Measurements from ENCODE around the gene DYRK1A.

The DYRK1A gene

DNA sequence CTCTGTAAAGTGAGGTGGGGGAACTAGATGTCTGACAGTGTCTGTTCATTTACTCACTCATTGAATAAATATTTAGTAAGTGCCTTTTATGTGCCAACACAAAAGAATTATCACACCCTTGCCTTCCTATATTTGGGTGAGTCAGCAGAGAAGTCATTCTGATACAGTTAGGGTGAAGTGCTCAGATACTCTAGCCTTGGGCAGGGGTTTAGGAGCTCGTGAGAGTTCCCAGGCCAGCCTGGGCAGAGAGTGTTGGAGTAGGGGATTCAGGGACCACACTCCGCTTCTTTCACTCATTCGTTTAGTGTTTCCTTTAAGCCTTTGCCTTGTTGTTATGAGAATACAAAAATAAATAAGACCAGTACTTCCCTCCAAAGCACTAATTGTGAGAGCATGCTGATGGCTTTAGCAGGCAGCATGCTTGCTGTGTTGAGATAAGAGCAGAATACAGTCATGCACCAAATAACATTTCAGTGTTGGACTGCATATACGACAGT, 83.9 kb downstream of the DYRK1A start:
- peak; percentile 23 for DNase-seq (ENCODE audit: low spot score)

DNA sequence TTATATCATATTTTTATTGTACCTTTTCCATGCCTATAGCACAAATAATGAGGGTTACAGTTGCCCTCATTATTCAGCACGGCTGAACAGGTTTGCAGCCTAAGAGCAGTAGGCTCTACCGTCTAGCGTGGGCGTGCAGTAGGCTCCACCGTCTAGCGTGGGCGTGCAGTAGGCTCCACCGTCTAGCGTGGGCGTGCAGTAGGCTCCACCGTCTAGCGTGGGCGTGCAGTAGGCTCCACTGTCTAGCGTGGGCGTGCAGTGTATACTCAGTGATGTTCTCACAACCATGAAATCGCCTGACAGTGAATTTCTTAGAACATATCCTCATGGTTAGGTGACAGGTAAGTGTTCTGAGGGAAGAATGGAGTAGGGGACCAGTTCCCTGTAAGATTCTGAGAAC, 84.9 kb downstream of the DYRK1A start:
- no peak for DNase-seq (ENCODE audit: low spot score)

DNA sequence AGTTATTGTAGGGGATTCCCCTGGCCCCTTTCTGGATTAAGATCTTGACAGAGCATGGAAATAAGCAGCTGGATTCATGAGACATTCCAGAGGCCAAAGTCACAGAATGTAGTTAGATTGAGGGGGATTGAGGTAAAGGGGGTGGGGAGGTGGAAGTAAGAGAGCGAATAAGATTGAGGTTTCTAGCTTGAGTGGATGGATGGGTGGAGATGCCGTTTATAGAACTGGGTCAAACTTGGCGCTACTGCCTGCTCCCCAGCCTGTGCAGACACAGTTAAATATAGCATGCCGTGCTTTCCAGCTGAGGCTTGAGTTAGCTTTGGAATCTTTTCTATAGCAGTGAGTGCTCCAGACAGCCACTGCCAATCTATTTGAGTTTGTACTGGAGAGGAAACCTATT, 85.7 kb downstream of the DYRK1A start:
- DNase-seq (ENCODE audit: low spot score) = no peak

DNA sequence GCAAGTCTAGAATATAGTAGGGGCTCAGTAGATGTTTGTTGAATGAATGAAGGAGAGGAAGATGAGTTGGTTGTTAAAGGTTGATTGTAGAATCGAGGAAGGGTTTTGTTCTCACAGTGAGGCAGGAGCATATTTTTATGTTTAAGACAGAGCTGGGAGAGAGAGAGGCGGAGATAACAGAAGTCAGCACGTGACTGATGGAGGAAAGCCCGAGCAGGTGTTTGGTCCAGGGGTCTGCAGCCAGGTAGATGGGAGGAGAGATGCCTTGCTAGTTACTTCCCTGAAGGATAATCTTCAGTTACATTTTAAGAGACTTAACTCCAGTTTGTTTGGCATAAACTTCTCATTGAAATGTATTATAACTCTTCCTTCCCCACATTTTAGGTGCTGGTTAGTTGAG, 86.8 kb downstream of the DYRK1A start:
- DNase-seq (ENCODE audit: low spot score) = no peak

DNA sequence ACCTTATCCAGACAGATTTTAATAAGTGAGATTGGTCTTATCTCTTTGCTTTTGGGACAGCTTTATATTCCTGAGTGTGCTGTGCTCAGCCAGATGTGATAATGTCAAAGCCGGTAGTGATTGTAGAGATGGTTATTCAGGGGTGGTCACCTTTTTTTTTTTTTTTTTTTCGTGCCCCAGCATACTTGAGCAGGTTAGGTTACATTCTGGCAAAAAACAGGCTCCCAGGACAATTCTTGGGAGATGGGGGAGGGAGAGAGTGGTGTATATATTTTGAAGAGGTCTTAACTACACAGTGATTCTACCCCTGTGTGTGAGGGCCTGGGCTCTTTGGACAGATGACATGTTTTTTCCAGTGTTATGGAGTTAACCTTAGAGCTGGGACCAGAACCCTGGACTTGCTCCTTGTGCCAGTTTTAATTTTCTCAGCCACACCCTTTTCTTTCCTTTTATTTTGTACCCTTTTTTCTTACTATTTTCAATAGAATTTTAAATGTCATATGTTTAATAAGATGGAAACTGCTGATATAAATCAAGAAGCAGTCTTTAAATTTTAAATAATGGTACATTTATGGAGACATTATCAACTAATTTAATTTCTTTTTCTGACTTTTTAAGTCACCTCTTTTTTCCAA, 88.4 kb downstream of the DYRK1A start:
- no peak for DNase-seq (ENCODE audit: low spot score)

DNA sequence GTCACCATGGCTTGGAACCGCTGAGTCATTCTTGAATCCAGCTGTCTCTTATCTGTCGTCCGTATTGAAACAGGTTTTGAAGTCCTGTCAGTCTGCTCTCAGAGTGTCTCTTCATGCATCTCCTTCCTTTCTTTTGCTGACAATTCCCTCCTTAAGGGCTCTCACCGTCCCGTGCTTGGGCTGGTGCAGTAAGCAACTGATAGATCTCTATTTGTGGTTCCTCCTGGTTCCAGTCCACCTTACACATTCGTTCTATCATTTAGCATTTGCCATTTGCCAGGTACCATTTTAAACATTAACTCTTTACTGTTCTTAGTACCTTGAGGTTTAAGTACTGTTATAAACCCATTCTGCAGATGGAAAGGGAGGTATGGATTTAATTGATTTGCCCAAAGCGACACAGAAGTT, 88.9 kb downstream of the DYRK1A start:
- no peak for DNase-seq (ENCODE audit: low spot score)

DNA sequence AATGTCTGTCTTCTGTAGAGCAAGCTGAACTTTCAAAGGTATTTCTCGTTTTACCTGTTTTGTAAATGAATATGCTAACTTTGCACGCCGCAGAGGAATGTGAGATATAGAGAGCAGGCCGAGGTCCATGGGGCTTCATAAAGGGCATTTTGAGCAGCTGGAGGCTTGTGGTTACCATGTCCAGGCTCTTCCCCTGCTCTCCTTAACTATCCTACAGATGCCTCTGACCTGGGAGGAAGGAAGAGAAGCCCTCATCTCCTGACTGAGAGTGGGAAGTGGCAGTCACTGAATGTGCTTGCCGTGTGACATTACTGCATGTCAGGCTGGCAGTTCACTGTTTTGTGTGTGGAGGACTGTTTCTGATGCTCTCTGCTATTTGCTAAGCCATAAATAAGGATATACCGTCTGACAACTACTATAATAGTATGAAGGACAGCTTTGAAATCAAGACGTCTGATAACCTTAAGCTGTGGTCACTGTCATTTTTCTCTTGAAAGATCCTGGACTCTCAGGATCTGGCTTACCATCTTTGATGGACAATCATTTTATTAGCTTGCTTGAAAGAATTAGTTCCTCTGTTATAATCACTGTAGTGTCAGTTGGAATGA, 92.2 kb downstream of the DYRK1A start:
- DNase-seq (ENCODE audit: low spot score) = no peak

DNA sequence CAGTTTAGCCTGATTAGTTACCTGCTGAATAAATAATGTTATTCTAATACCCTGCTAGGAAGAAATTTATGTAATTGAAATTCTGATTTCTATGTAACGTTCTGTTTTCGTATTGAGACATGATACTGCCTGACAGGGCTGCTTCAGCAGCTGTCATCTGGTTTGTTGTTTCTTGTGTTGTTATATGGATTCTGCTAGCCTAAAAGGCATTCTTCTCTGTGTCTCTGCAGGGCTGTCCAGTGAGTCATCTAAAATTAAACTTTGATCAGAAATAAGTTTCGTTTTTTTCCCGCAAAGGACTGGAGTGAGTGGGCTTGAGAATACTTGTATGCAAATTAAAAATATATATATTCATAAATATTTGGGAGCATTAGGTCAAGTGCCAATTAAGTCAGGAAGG, 93.0 kb downstream of the DYRK1A start:
- DNase-seq (ENCODE audit: low spot score) = no peak

DNA sequence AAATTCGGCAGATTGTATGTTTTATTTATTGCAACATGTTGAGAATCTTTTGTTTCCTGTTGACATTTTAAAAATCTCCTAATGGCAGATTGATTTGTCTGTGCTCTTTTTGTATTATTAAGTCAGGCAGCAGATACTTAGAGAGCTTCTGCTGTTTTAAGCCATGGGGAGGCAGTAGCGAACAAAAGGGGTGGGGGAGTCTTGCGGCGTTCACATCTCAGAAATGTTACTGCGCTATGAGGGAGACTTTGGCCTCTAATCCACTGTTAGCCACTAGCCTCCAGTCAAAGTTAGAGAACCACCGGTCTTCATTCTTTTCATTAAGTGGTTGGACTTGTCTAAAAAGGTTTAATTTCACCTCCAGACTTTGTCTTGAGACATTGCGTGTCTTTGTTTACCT, 93.6 kb downstream of the DYRK1A start:
- DNase-seq (ENCODE audit: low spot score) = no peak

DNA sequence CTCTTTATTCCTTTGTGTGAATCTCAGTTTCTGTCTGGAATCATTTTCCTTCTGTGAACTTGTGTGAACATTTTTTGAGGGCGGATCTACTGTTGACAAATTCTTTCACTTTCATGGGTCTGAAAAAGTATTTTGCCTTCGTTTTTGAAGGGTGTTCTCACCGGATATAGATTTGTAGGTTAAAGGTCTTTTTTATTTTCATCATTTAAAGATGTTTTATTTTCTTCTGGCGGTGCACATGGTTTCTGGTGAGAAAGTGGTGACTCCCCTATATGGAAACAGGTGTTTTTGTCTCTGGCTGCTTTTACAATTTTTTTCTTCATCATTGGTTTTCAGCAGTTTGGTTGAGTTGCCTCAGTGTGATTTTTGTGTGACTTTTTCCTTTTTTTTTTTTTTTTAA, 94.9 kb downstream of the DYRK1A start:
- DNase-seq (ENCODE audit: low spot score) = no peak

DNA sequence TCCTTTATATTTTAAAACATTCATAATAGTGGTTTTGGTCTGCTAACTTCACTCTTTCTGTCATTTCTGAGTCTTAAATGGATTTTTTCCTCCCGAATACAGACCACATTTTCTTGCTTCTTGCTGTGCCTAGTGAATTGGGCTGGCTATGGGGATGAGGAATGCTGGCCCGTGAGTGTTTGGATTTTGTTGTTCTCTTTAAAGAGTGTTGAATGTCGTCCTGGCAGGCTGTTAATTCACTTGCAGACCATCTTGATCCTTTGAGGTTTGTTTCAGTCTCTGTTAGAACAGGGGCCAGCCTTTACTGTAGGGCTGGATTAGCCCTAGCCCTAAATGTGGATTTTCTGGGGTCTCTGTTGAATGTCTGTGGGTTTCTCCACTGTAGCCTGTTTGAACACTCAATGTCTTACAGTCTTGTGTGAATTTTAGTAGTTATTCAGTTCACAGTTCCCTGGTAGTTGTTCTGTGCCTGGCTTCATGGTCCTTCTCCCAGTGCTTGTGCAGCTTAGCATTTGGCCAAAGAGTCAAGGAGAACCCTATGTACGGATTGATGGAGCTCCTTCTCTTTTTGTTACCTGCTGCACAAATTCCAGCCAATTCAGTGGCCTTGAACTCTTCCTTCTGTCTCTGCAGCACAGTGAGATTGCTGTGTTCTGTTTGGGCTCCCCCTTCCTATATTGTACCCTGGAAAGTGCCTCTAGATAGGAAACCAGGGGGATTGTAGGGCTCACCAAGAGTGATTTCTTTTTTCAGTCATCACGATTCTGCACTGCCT, 95.7 kb downstream of the DYRK1A start:
- DNase-seq (ENCODE audit: low spot score) = no peak

DNA sequence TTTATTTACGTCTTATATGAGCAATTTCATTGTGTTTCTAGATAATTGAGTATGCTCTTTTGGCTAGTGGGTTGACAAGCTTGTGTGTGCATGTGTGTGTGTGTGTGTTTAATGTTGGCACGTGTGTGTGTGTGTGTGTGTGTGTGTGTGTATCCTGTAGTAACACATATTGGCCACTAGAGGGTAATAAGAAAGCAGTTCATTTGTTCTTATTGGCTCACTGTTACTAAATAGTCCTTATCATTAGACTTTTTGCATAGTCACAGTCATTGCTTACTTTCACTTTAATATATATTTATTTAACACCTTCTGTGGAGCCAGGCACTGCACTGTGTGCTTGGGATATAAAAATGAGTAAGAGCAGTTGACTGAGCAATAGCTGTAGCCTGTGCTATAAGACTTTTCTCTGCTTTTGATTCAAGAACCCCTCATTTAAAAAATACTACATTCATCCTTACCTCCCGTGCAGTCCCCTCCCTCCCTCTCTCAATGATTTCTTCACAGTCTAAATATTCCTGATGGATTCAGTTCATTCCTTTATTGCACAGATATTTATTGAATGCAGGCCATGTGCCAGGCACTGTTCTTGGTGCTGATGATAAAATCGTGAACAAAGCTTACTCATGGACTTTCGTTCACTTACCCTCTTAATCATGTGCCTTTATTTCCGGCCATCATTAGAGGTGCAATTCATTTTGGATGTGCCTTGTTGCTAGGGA, 96.7 kb downstream of the DYRK1A start:
- peak; percentile 59 for DNase-seq (ENCODE audit: low spot score)

DNA sequence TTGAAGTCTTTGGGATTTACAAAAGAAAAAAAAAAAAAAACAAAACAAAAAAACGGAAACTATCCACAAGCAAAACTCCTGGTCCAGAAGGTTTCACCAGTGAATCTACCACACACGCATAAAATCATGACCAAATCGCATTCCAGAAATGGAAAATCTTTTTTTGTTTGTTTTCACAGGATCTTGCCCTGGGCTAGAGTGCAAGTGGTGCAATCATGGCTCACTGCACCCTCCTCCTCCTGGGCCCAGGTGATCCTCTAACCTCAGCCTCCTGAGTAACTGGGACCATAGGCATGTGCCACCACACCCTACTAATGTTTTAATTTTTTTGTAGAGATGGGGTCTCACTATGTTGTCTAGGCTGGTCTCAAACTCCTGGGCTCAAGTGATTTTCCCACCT, 100.5 kb downstream of the DYRK1A start:
- DNase-seq (ENCODE audit: low spot score) = no peak

DNA sequence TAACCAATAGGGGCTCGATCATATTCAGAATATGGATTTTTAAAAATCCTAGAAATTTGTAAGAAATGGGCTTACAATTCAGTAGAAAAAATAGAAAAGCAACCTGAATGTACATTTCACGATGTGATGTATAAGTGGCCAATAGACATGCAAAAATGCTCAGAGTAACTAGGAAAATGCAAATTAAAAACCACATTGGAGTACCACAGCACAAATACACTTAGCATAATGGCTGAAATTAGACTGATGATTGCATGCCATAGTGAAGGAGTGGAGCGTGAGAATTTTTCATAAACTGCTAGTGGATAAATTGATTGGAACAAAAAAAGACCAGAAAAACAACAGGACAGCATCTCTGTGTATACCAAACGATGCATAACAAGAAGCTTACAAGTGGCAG, 102.3 kb downstream of the DYRK1A start:
- no peak for DNase-seq (ENCODE audit: low spot score)

DNA sequence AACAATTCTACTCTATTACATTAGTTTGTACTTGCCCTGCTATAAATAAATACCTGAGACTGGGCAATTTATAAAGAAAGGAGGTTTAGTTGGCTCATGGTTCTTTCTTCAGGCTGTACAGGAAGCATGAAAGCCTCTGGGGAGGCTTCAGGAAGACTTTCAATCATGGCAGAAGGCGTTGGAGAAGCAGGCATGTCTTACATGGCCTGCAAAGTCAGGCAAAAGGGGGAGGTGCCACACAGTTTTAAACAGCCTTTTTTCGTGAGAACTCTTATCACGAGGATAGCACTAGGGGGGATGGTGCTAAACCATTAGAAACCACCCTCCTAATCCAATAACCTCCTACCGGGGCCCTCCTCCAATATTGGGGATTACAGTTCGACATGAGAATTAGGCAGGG, 102.9 kb downstream of the DYRK1A start:
- DNase-seq (ENCODE audit: low spot score) = no peak

DNA sequence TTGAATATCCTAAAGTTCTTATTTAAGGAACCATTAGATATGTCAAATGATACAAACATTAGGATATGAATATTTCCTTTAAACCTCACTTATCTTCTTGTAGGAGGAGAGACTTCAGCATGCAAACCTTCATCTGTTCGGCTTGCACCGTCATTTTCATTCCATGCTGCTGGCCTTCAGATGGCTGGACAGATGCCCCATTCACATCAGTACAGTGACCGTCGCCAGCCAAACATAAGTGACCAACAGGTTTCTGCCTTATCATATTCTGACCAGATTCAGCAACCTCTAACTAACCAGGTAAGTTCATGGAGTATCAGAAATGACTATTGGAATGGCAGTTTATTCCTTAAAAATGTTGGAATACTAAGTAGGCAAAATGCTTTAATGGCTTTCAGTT, 106.0 kb downstream of the DYRK1A start:
- no peak for DNase-seq (ENCODE audit: low spot score)

DNA sequence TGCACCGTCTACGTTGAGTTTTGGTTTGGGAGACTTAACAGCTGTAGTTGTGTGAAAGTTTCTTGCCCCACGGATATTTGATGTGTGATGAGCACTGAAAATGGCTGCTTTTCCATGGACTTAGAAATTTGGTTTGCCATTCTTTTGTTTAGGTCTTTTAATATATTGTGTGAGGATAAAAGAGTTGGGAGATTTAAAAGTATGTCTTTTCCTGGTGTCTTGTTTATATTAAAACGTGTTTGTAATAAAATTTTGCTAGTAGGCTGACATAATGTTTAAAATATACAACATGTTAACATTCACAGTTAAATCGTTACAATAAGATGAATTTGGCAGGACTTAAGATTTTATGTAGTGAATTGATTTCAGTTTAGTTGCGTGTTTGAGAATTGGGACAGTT, 106.9 kb downstream of the DYRK1A start:
- DNase-seq (ENCODE audit: low spot score) = no peak

DNA sequence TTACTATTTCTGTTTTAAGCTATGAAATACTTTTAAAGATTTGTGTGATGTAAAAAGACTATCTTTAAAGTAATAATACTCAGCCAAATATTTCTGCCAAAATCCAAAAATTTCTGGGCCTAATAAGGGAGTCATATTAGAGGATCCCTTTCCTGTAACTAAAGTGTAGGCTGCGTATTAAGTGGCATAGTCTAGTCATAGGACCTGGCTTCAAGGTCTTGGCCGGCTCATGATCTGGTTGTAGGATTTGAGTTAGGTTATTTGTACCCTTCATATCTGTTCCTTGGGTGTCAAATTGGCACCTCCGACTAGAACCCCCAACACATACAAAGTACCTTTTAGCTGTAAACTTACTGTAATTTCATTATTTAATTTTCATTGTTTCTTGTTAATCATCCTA, 107.8 kb downstream of the DYRK1A start:
- DNase-seq (ENCODE audit: low spot score) = no peak

DNA sequence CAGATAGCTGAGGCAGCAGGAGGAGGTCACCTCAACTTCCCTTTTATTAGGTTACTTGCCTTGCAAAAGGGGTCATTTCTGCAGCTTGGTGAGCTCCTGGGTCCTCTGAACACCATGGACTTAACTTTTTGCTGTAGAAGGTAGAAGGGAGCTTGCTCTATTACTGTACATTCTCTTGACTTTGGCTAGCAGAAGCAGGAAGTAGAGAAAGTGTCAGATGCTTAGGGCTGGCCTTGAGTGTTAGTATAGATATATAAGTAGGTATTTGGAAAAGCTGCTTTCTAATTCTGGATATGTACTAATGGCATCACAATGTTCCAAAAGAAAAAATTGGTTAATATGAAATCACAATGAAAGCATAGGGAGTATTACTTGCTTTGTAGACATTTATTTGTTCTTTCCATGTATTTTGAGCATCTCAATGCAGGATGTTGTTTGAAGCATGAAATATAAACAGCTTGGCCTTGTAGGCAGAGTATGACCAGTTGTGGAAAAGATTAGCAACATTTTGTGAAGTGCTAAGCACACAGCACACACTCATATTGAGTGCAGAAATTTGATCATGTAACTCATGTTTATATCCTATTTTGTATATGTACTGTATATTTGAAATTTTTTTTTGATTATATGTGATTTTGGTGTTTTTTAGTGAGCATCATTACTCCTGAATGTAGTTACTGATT, 108.8 kb downstream of the DYRK1A start:
- DNase-seq (ENCODE audit: low spot score) = no peak

DNA sequence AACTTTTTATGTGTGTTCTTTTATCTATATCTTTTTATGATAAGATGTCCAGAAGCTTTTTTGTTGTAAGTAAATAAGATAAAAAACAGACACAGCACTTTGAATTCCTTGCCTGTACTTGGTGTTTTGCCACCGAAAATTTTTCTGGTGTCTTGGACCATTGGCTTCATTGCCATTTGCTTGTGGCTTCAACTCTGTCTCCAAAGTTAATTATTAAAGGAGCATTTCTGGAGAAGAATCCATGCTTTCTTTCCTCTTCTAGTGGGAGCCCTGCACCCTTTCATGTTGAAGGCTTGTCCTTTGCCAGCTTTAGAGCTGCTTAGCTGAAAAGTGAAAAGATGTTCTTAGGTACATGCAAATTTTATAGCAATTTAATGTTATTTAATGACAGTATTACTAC, 112.2 kb downstream of the DYRK1A start:
- DNase-seq (ENCODE audit: low spot score) = no peak

DNA sequence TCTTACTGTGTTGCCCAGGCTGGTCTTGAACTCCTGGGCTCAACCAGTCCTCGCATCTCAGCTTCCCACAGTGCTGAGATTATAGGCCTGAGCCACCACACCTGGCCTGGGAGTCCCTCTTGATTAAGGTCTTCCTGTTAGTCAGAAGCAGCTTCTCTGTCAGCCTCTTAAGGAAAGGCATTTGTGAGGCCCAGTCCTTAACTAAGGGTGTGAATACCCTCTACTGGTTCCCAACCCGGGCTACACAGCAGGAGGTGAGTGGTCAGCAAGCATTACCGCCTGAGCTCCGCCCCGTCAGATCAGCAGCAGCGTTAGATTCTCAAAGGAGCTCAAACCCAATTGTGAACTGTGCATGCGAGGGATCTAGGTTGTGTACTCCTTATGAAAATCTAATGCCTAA, 117.2 kb downstream of the DYRK1A start:
- no peak for DNase-seq (ENCODE audit: low spot score)
